ENCODE results near the gene RAPGEF1. TPM values are rescaled to one million over a fixed set of nuclear protein-coding genes. Genes with fewer than 3 reads are reported as not detected.
A peak's percentile ranks its signal among the peaks of the same experiment; 100 is the strongest.

Gene RAPGEF1
- total RNA-seq, 1 experiment from 2014 or later: 55.6 TPM

DNA sequence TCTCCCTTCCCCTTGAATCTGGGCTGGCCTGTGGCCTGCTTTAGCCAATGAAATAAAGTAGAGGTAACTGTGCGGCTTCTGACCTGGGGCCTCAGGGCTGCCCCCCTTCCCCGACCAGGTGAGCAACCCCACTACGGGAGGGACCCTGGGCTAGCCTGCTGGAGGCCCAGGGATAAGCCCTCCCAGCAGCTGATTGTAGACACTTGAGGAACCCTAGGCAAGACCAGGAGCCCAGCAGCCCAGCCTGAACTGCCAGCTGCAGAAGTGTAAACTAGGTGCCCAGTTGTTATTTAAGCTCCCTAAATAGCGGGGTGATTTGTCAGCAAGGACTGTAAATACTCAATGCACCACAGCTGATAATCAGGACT is 41.3 kb downstream of the RAPGEF1 start:
- H2BK120ac ChIP-seq (ENCODE audit: low read depth, low read length, poor library complexity, severe bottlenecking): no peak overlapping the region
- H3K4me2 ChIP-seq (ENCODE audit: insufficient read depth, insufficient read length, low read length): no peak overlapping the region
- no peak overlapping the region for H3K4ac ChIP-seq (ENCODE audit: low read depth, low read length)
- Mint-ChIP-seq H3K27me3 (ENCODE audit: low read depth) (no peaks in the 10 kb centered on the region), H3K27ac (no peak overlapping the region; a peak in 2 of 7 replicates), H3K4me3 (no peak overlapping the region), H3K36me3 (ENCODE audit: insufficient read depth in 1 of 3, low read depth in 3 of 3) (peaks cover 0 to 2% (median 0%) of the 10 kb centered on the region in 3 experiments; a peak in 3 of 7 replicates), H3K4me1 (peaks cover 78 to 82% of the 10 kb centered on the region in 2 experiments), H3K9me3 (no peaks in the 10 kb centered on the region; a peak in 1 of 5 replicates)
- H4K5ac ChIP-seq (ENCODE audit: insufficient read length, low read depth, low read length): no peak overlapping the region
- no peak overlapping the region for H3T11ph ChIP-seq (ENCODE audit: low read length)
- no peaks in the 10 kb centered on the region for H3K79me1 ChIP-seq (ENCODE audit: insufficient read depth, low read depth, low read length, poor library complexity, severe bottlenecking)
- H2BK15ac ChIP-seq (ENCODE audit: low read depth, low read length): no peak overlapping the region
- H3K79me2 ChIP-seq (ENCODE audit: insufficient read depth, low read length): peaks cover 22% of the 10 kb centered on the region; the same call in 1 of the 2 replicates
- no peak overlapping the region for H2BK5ac ChIP-seq (ENCODE audit: insufficient read length, low read length)
- H2BK20ac ChIP-seq (ENCODE audit: low read depth, low read length, poor library complexity, severe bottlenecking): no peak overlapping the region
- no CpG with 5 or more reads among the region's 4 CpGs for WGBS (ENCODE audit: extremely low coverage, insufficient read length, low lambda C conversion rate)
- no peaks in the 10 kb centered on the region for H3K9me3 ChIP-seq (ENCODE audit: control insufficient read depth, low read depth, low read length)
- no peak overlapping the region for H2BK12ac ChIP-seq (ENCODE audit: insufficient read length, low read depth, low read length)
- peak; percentile 66 for DNase-seq
- no peaks in the 10 kb centered on the region for H4K20me1 ChIP-seq (ENCODE audit: control insufficient read depth, insufficient read depth, insufficient read length)
- no peak overlapping the region for H3K56ac ChIP-seq (ENCODE audit: insufficient read length, low read depth, low read length)
- H3K4me1 ChIP-seq (ENCODE audit: insufficient read depth, low read length): peaks cover 24% of the 10 kb centered on the region
- H2AFZ ChIP-seq (ENCODE audit: low read length): no peak overlapping the region
- no peak overlapping the region for H3K18ac ChIP-seq (ENCODE audit: insufficient read length, low read depth, low read length)
- no peaks in the 10 kb centered on the region for H3K27me3 ChIP-seq (ENCODE audit: insufficient read depth, low read length)
- H4K91ac ChIP-seq (ENCODE audit: insufficient read length, low read depth, low read length): no peak overlapping the region
- no peak overlapping the region for H4K8ac ChIP-seq (replicated peaks; ENCODE audit: insufficient read length, low read depth, low read length)
- no peak overlapping the region for H3K9ac ChIP-seq (ENCODE audit: extremely low read depth, insufficient read length, low read length)
- H3K14ac ChIP-seq (ENCODE audit: insufficient read depth, low read length): no peak overlapping the region
- no peak overlapping the region for H3K23ac ChIP-seq (ENCODE audit: insufficient read length, low read depth, low read length)
- TF ChIP-seq, protein P1, sequence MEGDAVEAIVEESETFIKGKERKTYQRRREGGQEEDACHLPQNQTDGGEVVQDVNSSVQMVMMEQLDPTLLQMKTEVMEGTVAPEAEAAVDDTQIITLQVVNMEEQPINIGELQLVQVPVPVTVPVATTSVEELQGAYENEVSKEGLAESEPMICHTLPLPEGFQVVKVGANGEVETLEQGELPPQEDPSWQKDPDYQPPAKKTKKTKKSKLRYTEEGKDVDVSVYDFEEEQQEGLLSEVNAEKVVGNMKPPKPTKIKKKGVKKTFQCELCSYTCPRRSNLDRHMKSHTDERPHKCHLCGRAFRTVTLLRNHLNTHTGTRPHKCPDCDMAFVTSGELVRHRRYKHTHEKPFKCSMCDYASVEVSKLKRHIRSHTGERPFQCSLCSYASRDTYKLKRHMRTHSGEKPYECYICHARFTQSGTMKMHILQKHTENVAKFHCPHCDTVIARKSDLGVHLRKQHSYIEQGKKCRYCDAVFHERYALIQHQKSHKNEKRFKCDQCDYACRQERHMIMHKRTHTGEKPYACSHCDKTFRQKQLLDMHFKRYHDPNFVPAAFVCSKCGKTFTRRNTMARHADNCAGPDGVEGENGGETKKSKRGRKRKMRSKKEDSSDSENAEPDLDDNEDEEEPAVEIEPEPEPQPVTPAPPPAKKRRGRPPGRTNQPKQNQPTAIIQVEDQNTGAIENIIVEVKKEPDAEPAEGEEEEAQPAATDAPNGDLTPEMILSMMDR (conservative IDR thresholded peaks at IDR 0.05): no peak
- H2AK5ac ChIP-seq (ENCODE audit: insufficient read length, low read length): no peak overlapping the region
- no peak overlapping the region for H3K27ac ChIP-seq (ENCODE audit: insufficient read length, low read depth, low read length)
- no peaks in the 10 kb centered on the region for H3K23me2 ChIP-seq (ENCODE audit: insufficient read length, low read depth, low read length, poor library complexity, severe bottlenecking)

All from H9 (cell line).